ENCODE results near the gene LRRC15.

Gene LRRC15

DNA sequence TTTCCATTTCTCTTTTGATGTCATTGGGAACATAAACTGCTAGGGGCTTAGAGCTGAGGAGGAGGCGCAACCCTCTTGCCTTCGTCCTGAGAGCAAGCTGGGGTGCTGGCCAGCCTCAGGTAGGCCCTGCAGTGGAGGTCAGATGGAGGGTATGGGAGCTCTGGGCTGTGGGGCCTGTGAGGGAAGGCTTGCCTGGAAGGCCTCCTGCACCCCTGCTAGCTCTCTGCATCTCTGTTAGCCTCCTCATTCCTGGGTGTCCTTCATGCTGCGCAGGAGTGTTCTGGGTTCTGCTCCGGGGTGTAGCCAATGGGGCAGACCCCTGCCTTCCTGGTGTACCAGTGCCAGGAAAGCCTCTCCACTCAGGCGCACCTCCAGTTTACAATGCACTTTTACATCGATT lies 17.7 kb upstream of the LRRC15 start:
- no peak for DNase-seq
- H3K27ac ChIP-seq (ENCODE audit: insufficient read depth in 1 of 2, low read depth in 1 of 2, low read length in 2 of 2, poor library complexity in 1 of 2, severe bottlenecking in 2 of 2) = no peak overlapping the region
- H3K4me1 ChIP-seq (ENCODE audit: control extremely low read depth in 1 of 4, control insufficient read depth in 4 of 4, insufficient read depth in 4 of 4, low read length in 3 of 4) = no peaks in the 10 kb centered on the region
- H3K4me3 ChIP-seq (ENCODE audit: control insufficient read depth in 1 of 7, extremely low read depth in 1 of 7, insufficient read depth in 4 of 7, low read depth in 2 of 7, low read length in 6 of 7) = no peak overlapping the region
- H3K36me3 ChIP-seq (ENCODE audit: control insufficient read depth in 4 of 4, insufficient read depth in 4 of 4, low read length in 3 of 4) = no peaks in the 10 kb centered on the region
- ChIA-PET POLR2A (no interaction called here), CTCF (interaction anchor here (1.0 to 2.4 kb wide), 4 partner anchors 8 to 43 kb away, joined by 3 to 13 read pairs (median 5); no protein-coding TSS in a partner anchor)
- peaks cover 0 to 13% (median 0%) of the 10 kb centered on the region in 5 experiments for H3K9me3 ChIP-seq (ENCODE audit: control extremely low read depth in 1 of 5, control insufficient read depth in 4 of 5, insufficient read depth in 2 of 5, low read depth in 1 of 5, low read length in 4 of 5)
- 98% methylated on average over 5 of the region's 6 CpGs for WGBS (ENCODE audit: insufficient coverage)
- H3K27me3 ChIP-seq (replicated peaks in 2 of 5; ENCODE audit: control insufficient read depth in 4 of 5, insufficient read depth in 5 of 5, low read length in 4 of 5) = peaks cover 0 to 12% (median 0%) of the 10 kb centered on the region in 5 experiments

DNA sequence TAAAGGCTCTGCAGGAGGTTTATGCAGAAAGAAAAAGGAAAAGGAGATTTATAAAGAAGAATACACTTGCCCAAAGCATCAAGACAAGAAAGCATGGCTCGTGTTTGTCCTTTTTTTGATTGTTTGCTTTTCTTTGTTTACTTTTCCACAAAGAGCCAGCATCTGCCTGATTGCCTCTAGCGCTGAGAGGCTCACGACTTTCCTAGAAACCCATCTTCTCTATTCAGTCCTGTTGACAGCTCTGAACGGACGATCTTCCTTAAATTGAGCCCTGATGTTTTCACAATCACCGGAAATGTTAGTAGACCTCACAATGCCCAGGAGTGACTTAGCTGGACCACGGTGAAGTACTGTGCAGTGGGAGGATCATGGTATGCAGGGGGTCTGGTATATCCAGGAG lies 17.1 kb upstream of the LRRC15 start:
- H3K4me1 ChIP-seq (ENCODE audit: control extremely low read depth in 1 of 4, control insufficient read depth in 4 of 4, insufficient read depth in 4 of 4, low read length in 3 of 4) = no peaks in the 10 kb centered on the region
- no peak for DNase-seq
- H3K36me3 ChIP-seq (ENCODE audit: control insufficient read depth in 4 of 4, insufficient read depth in 4 of 4, low read length in 3 of 4) = no peaks in the 10 kb centered on the region
- WGBS (ENCODE audit: insufficient coverage) = 68% methylated on average over 7 of the region's 7 CpGs
- no peak overlapping the region for H3K4me3 ChIP-seq (ENCODE audit: control insufficient read depth in 1 of 7, extremely low read depth in 1 of 7, insufficient read depth in 4 of 7, low read depth in 2 of 7, low read length in 6 of 7)
- peaks cover 0 to 12% (median 0%) of the 10 kb centered on the region in 5 experiments for H3K27me3 ChIP-seq (replicated peaks in 2 of 5; ENCODE audit: control insufficient read depth in 4 of 5, insufficient read depth in 5 of 5, low read length in 4 of 5)
- H3K9me3 ChIP-seq (ENCODE audit: control extremely low read depth in 1 of 5, control insufficient read depth in 4 of 5, insufficient read depth in 2 of 5, low read depth in 1 of 5, low read length in 4 of 5) = peaks cover 0 to 13% (median 0%) of the 10 kb centered on the region in 5 experiments
- H3K27ac ChIP-seq (ENCODE audit: insufficient read depth in 1 of 2, low read depth in 1 of 2, low read length in 2 of 2, poor library complexity in 1 of 2, severe bottlenecking in 2 of 2) = no peak overlapping the region
- ChIA-PET CTCF (interaction anchor here (1.2 to 2.4 kb wide), 3 partner anchors 8 to 42 kb away, joined by 3 to 13 read pairs (median 7); no protein-coding TSS in a partner anchor), POLR2A (no interaction called here)

DNA sequence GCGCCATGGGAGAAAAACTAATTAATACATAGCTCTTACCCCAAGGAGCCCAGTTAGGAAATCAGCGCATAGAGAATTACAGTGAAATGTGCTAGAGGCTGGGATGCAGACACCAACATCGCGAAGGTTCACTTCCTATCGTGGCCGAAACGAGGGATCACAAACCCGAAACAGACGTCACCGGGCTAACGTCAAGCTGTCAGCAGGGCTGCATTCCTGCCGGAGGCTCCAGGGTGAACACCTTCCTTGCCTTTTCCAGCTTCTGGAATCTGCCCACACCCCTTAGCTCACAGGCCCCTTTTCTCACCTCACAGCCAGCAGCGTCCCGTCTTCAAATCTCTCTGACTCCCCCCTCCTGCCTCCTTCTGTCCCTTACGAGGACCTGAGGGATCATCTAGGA lies 16.5 kb upstream of the LRRC15 start:
- H3K36me3 ChIP-seq (ENCODE audit: control insufficient read depth in 4 of 4, insufficient read depth in 4 of 4, low read length in 3 of 4) = no peaks in the 10 kb centered on the region
- no peaks in the 10 kb centered on the region for H3K4me1 ChIP-seq (ENCODE audit: control extremely low read depth in 1 of 4, control insufficient read depth in 4 of 4, insufficient read depth in 4 of 4, low read length in 3 of 4)
- 94% methylated on average over 15 of the region's 15 CpGs for WGBS (ENCODE audit: insufficient coverage)
- H3K27ac ChIP-seq (ENCODE audit: insufficient read depth in 1 of 2, low read depth in 1 of 2, low read length in 2 of 2, poor library complexity in 1 of 2, severe bottlenecking in 2 of 2) = no peak overlapping the region
- H3K9me3 ChIP-seq (ENCODE audit: control extremely low read depth in 1 of 5, control insufficient read depth in 4 of 5, insufficient read depth in 2 of 5, low read depth in 1 of 5, low read length in 4 of 5) = peaks cover 0 to 9% (median 0%) of the 10 kb centered on the region in 5 experiments
- no peak overlapping the region for H3K4me3 ChIP-seq (ENCODE audit: control insufficient read depth in 1 of 7, extremely low read depth in 1 of 7, insufficient read depth in 4 of 7, low read depth in 2 of 7, low read length in 6 of 7)
- CTCF ChIA-PET = interaction anchor here (0.7 to 2.4 kb wide), 3 partner anchors 9 to 51 kb away, joined by 3 to 13 read pairs (median 4); no protein-coding TSS in a partner anchor
- POLR2A ChIA-PET = no interaction called here
- peaks cover 0 to 12% (median 2%) of the 10 kb centered on the region in 5 experiments for H3K27me3 ChIP-seq (replicated peaks in 2 of 5; ENCODE audit: control insufficient read depth in 4 of 5, insufficient read depth in 5 of 5, low read length in 4 of 5)
- DNase-seq = no peak

DNA sequence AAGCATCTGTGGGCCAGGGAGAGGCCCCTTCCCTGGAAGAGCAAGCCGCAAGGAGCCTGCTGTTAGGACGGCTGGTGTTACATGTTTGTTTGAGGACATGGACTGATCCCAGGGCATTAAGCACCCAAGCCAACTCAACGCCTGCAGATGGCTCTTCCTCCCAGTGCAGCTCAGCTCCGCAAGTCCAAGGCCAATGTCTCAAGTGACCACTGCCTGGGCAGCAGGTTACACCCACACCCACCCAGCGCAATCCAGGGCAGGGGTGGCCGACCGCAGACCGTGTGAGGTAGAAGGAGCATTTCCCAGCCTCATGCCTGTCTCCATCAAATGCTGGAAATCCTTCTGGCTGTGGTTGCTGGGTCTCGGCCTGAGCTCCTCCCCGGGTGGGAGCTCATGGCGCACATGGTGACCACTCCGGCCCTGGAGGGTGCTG lies 15.0 kb upstream of the LRRC15 start:
- H3K27ac ChIP-seq (ENCODE audit: insufficient read depth in 1 of 2, low read depth in 1 of 2, low read length in 2 of 2, poor library complexity in 1 of 2, severe bottlenecking in 2 of 2) = no peak overlapping the region
- H3K36me3 ChIP-seq (ENCODE audit: control insufficient read depth in 4 of 4, insufficient read depth in 4 of 4, low read length in 3 of 4) = no peaks in the 10 kb centered on the region
- CTCF ChIA-PET = no interaction called here
- H3K27me3 ChIP-seq (replicated peaks in 2 of 5; ENCODE audit: control insufficient read depth in 4 of 5, insufficient read depth in 5 of 5, low read length in 4 of 5) = peaks cover 0 to 16% (median 9%) of the 10 kb centered on the region in 5 experiments
- H3K9me3 ChIP-seq (ENCODE audit: control extremely low read depth in 1 of 5, control insufficient read depth in 4 of 5, insufficient read depth in 2 of 5, low read depth in 1 of 5, low read length in 4 of 5) = no peaks in the 10 kb centered on the region
- H3K4me3 ChIP-seq (ENCODE audit: control insufficient read depth in 1 of 7, extremely low read depth in 1 of 7, insufficient read depth in 4 of 7, low read depth in 2 of 7, low read length in 6 of 7) = no peak overlapping the region
- WGBS (ENCODE audit: insufficient coverage) = over 99% methylated on average over 12 of the region's 12 CpGs
- no peaks in the 10 kb centered on the region for H3K4me1 ChIP-seq (ENCODE audit: control extremely low read depth in 1 of 4, control insufficient read depth in 4 of 4, insufficient read depth in 4 of 4, low read length in 3 of 4)
- POLR2A ChIA-PET = no interaction called here
- no peak for DNase-seq

DNA sequence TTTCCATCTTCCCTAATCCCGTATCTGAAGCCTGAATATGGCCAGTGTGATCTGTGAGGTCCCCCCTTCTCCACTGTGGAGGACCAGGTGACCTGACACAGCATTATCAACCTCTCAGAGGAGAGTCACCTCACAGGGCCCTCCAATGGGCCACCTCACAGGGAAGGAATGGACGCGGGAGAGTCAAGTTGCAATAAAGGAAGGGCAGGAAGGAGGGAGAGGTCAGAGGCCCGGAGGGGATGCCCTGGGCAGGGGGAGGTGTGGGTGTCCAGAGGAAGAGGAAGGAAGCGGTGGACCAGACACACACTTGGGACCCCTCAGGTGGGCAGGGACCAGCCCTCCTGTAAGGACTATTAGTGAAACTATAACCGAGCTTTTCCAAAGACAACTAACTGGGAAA lies 14.6 kb upstream of the LRRC15 start:
- Histone ChIP-seq H3K9me3 (ENCODE audit: control extremely low read depth in 1 of 5, control insufficient read depth in 4 of 5, insufficient read depth in 2 of 5, low read depth in 1 of 5, low read length in 4 of 5) (no peaks in the 10 kb centered on the region), H3K27me3 (replicated peaks in 2 of 5; ENCODE audit: control insufficient read depth in 4 of 5, insufficient read depth in 5 of 5, low read length in 4 of 5) (peaks cover 0 to 17% (median 9%) of the 10 kb centered on the region in 5 experiments), H3K27ac (ENCODE audit: insufficient read depth in 1 of 2, low read depth in 1 of 2, low read length in 2 of 2, poor library complexity in 1 of 2, severe bottlenecking in 2 of 2) (no peak overlapping the region), H3K4me1 (ENCODE audit: control extremely low read depth in 1 of 4, control insufficient read depth in 4 of 4, insufficient read depth in 4 of 4, low read length in 3 of 4) (no peaks in the 10 kb centered on the region), H3K36me3 (ENCODE audit: control insufficient read depth in 4 of 4, insufficient read depth in 4 of 4, low read length in 3 of 4) (no peaks in the 10 kb centered on the region), H3K4me3 (ENCODE audit: control insufficient read depth in 1 of 7, extremely low read depth in 1 of 7, insufficient read depth in 4 of 7, low read depth in 2 of 7, low read length in 6 of 7) (no peak overlapping the region)
- no peak for DNase-seq
- ChIA-PET POLR2A (no interaction called here), CTCF (no interaction called here)
- WGBS (ENCODE audit: insufficient coverage) = 79% methylated on average over 6 of the region's 6 CpGs

DNA sequence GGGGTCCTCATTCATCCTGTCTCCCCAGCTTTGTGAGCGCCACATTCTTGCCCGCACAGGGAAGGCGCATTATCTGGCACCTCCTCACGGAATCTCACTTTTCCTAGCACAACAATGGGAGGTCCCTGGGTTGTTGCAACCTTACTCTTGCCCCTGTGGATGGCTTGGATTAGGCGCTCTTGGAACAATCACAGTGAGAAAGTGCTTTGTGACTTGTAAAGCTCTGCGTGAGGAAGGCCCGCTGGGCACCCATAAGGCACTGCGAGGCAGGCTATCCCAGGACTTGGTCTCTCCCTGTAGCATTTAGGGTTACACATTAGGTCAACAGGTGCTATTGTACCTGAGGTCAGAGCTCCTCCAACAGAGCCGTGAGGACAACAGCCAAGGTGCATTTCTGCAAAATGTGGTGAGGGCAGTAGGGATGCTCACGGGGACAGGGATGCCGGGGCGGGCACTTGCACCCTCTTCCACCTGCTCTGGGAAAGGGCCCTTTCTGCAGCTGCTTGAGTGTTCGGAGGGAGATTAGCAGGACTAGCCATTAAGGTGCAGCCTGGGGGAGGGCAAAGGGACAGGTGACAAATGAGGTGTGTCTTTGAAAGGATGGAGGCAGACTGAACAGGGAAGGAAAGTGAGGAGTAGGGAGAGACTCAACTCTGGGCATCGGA lies 13.9 kb upstream of the LRRC15 start:
- H3K9me3 ChIP-seq (ENCODE audit: control extremely low read depth in 1 of 5, control insufficient read depth in 4 of 5, insufficient read depth in 2 of 5, low read depth in 1 of 5, low read length in 4 of 5) = no peaks in the 10 kb centered on the region
- H3K4me1 ChIP-seq (ENCODE audit: control extremely low read depth in 1 of 4, control insufficient read depth in 4 of 4, insufficient read depth in 4 of 4, low read length in 3 of 4) = no peaks in the 10 kb centered on the region
- peaks cover 0 to 20% (median 9%) of the 10 kb centered on the region in 5 experiments for H3K27me3 ChIP-seq (replicated peaks in 2 of 5; ENCODE audit: control insufficient read depth in 4 of 5, insufficient read depth in 5 of 5, low read length in 4 of 5)
- ChIA-PET CTCF (interaction anchor here (0.8 to 2.0 kb wide), 3 partner anchors 14 to 38 kb away, joined by 3 to 5 read pairs (median 5); no protein-coding TSS in a partner anchor), POLR2A (no interaction called here)
- no peak overlapping the region for H3K27ac ChIP-seq (ENCODE audit: insufficient read depth in 1 of 2, low read depth in 1 of 2, low read length in 2 of 2, poor library complexity in 1 of 2, severe bottlenecking in 2 of 2)
- H3K36me3 ChIP-seq (ENCODE audit: control insufficient read depth in 4 of 4, insufficient read depth in 4 of 4, low read length in 3 of 4) = no peaks in the 10 kb centered on the region
- WGBS (ENCODE audit: insufficient coverage) = 91% methylated on average over 12 of the region's 14 CpGs
- no peak for DNase-seq
- no peak overlapping the region for H3K4me3 ChIP-seq (ENCODE audit: control insufficient read depth in 1 of 7, extremely low read depth in 1 of 7, insufficient read depth in 4 of 7, low read depth in 2 of 7, low read length in 6 of 7)

DNA sequence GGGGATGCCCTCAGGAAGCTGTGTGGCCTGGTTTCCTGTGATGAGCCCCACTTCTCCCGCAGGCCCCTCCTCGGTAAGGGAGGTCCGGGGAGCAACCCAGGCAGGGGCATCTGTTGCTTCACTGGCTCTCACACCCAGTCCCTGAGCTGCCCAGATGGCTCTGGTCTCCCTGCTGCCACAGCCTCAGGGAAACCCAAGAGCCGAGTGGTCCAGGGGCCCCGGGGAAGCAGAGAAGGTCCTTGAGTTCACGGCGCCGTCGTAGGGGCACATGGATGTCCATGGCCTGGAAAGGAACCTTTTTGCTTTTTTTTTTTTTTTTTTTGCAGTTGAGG lies 13.3 kb upstream of the LRRC15 start:
- Histone ChIP-seq H3K36me3 (ENCODE audit: control insufficient read depth in 4 of 4, insufficient read depth in 4 of 4, low read length in 3 of 4) (no peaks in the 10 kb centered on the region), H3K9me3 (ENCODE audit: control extremely low read depth in 1 of 5, control insufficient read depth in 4 of 5, insufficient read depth in 2 of 5, low read depth in 1 of 5, low read length in 4 of 5) (no peaks in the 10 kb centered on the region), H3K4me1 (ENCODE audit: control extremely low read depth in 1 of 4, control insufficient read depth in 4 of 4, insufficient read depth in 4 of 4, low read length in 3 of 4) (no peaks in the 10 kb centered on the region), H3K27me3 (replicated peaks in 2 of 5; ENCODE audit: control insufficient read depth in 4 of 5, insufficient read depth in 5 of 5, low read length in 4 of 5) (peaks cover 0 to 23% (median 9%) of the 10 kb centered on the region in 5 experiments), H3K4me3 (ENCODE audit: control insufficient read depth in 1 of 7, extremely low read depth in 1 of 7, insufficient read depth in 4 of 7, low read depth in 2 of 7, low read length in 6 of 7) (no peak overlapping the region), H3K27ac (ENCODE audit: insufficient read depth in 1 of 2, low read depth in 1 of 2, low read length in 2 of 2, poor library complexity in 1 of 2, severe bottlenecking in 2 of 2) (no peak overlapping the region)
- ChIA-PET POLR2A (no interaction called here), CTCF (interaction anchor here (0.8 to 2.0 kb wide), 3 partner anchors 15 to 37 kb away, joined by 3 to 5 read pairs (median 5); no protein-coding TSS in a partner anchor)
- WGBS (ENCODE audit: insufficient coverage) = 70% methylated on average over 9 of the region's 9 CpGs
- no peak for DNase-seq
